Panc1 (cell line): ENCODE measurements around the gene SPG21. TPM values are rescaled to one million over a fixed set of nuclear protein-coding genes. Genes with fewer than 3 reads are reported as not detected.

Experiments used
- ATAC-seq: fragments of 200-7000 bp; cut with Tn5 transposase; 2 replicates; pipeline ENCODE4 v1.9.1; 2020; ENCODE audit warnings: mild to moderate bottlenecking, moderate library complexity
- BruUV-seq: library from RNA; stranded (reverse); fragments of 400-500 nt; replicated peaks from 2 replicates; lab custom pipeline; 2021; lab: Mats Ljungman, UMichigan
- CTCF ChIA-PET: fragments of 300-600 bp; sonication (Branson Sonifier 250); formaldehyde crosslinking; loops from one replicate; lab custom pipeline; 2022; ENCODE audit warnings: antibody characterized with exemption; lab: Charles Lee
- POLR2A ChIA-PET: fragments of 300-600 bp; sonication (Branson Sonifier 250); formaldehyde crosslinking; loops from one replicate; lab custom pipeline; 2022; ENCODE audit warnings: antibody characterized with exemption; lab: Charles Lee
- DNase-seq: peaks from one replicate; pipeline ENCODE4 v3.0.0-alpha.2; 2010; ENCODE audit warnings: low read depth, low spot score
- H3K27ac ChIP-seq: 2 replicates; pipeline ENCODE4 v1.5.1; 2011; ENCODE audit warnings: mild to moderate bottlenecking, low read length, inconsistent platforms
- H3K27me3 ChIP-seq: fragments of 200-500 bp; sonication (Bioruptor generic); 2 replicates; pipeline ENCODE4 v1.6.0; 2014; ENCODE audit warnings: low read length, inconsistent platforms; ENCODE audit not compliant: control insufficient read depth, insufficient read depth
- H3K36me3 ChIP-seq: fragments of 200-500 bp; sonication (Bioruptor generic); 2 replicates; pipeline ENCODE4 v1.5.1; 2014; ENCODE audit warnings: inconsistent platforms, mild to moderate bottlenecking, low read length, moderate library complexity; ENCODE audit not compliant: control insufficient read depth, insufficient read depth
- H3K4me1 ChIP-seq: 2 replicates; pipeline ENCODE4 v1.5.1; 2011; ENCODE audit warnings: inconsistent platforms, mild to moderate bottlenecking, low read length, moderate library complexity; ENCODE audit not compliant: control insufficient read depth, insufficient read depth
- H3K4me3 ChIP-seq, 2 experiments: 2 replicates each; pipeline ENCODE4 v1.5.1; 2011 to 2012; ENCODE audit warnings: low read depth in 2 of 2, low read length in 2 of 2, mild to moderate bottlenecking in 2 of 2, inconsistent platforms in 1 of 2, moderate library complexity in 1 of 2
- H3K9me3 ChIP-seq: fragments of 200-500 bp; sonication (Bioruptor generic); 2 replicates; pipeline ENCODE4 v1.5.1; 2014; ENCODE audit warnings: low read depth, mild to moderate bottlenecking, inconsistent platforms, low read length, moderate library complexity; ENCODE audit not compliant: control insufficient read depth, insufficient read depth
- CTCF ChIP-seq: fragments of 450-650 bp; IDR thresholded peaks from 2 replicates; pipeline ENCODE4 v1.5.1; 2017; ENCODE audit warnings: mild to moderate bottlenecking
- POLR2AphosphoS5 ChIP-seq: IDR thresholded peaks from 2 replicates; pipeline ENCODE4 v1.6.1; 2012; ENCODE audit warnings: mild to moderate bottlenecking, low read depth, low read length, moderate library complexity
- REST ChIP-seq, 2 experiments: IDR thresholded peaks; 2 replicates each; pipeline ENCODE4 v1.6.1; 2011 to 2012; ENCODE audit warnings: low read depth in 2 of 2, control low read depth in 1 of 2, low read length in 1 of 2, mild to moderate bottlenecking in 1 of 2, moderate library complexity in 1 of 2; ENCODE audit not compliant: insufficient read depth in 1 of 2
- SIN3A ChIP-seq: IDR thresholded peaks from 2 replicates; pipeline ENCODE4 v1.6.1; 2012; ENCODE audit warnings: low read depth, mild to moderate bottlenecking, low read length, moderate library complexity, borderline replicate concordance; ENCODE audit not compliant: insufficient read depth
- TCF7L2 ChIP-seq: IDR thresholded peaks from 2 replicates; pipeline ENCODE4 v1.6.1; 2011; ENCODE audit warnings: mild to moderate bottlenecking, low read depth, low read length, inconsistent platforms
- in situ Hi-C: cut with HindIII; loops from 2 replicates; pipeline ENCODE4 v1.10.0; 2016; ENCODE audit warnings: low sequenced_read_pairs, low pct_unique_long_range_greater_than_20kb
- intact Hi-C: fragments of 100-400 bp; cut with micrococcal nuclease; formaldehyde crosslinking; loops from one replicate; pipeline ENCODE4 v1.10.0; 2022; ENCODE audit not compliant: unreplicated experiment
- total RNA-seq: library from RNA; stranded (reverse); gene quantifications from one replicate; pipeline ENCODE4 v1.2.1, GENCODE V29; 2021; ENCODE audit not compliant: unreplicated experiment

Gene SPG21
- total RNA-seq, 1 experiment from 2014 or later = 124 TPM

- Histone ChIP-seq H3K36me3 (no peaks in the 10 kb centered on the region), H3K4me1 (no peaks in the 10 kb centered on the region), H3K27ac (no peak overlapping the region), H3K27me3 (no peaks in the 10 kb centered on the region), H3K4me3 (no peak overlapping the region), H3K9me3 (no peaks in the 10 kb centered on the region)
- DNase-seq = no peak
- in situ Hi-C loops = no loop called here
- no TSS peak for BruUV-seq
- ChIA-PET POLR2A (interaction anchor here (0.6 kb wide), 1 partner anchor 22 kb away, joined by 4 read pairs; no protein-coding TSS in a partner anchor), CTCF (no interaction called here)
- intact Hi-C loops = no loop called here
- TF ChIP-seq SIN3A (no peak), CTCF (no peak), REST (IDR thresholded peaks at IDR 0.05; ENCODE audit: insufficient read depth in 1 of 2, low read depth in 2 of 2, low read length in 1 of 2) (no peak), POLR2AphosphoS5 (no peak), TCF7L2 (no peak)
- no peak for ATAC-seq
Observed at GRCh38 chr15:64928626-64929220, 61.0 kb downstream of the SPG21 start.

- Histone ChIP-seq H3K4me1 (no peaks in the 10 kb centered on the region), H3K9me3 (no peaks in the 10 kb centered on the region), H3K36me3 (no peaks in the 10 kb centered on the region), H3K27me3 (no peaks in the 10 kb centered on the region), H3K27ac (no peak overlapping the region), H3K4me3 (no peak overlapping the region)
- ChIA-PET CTCF (no interaction called here), POLR2A (no interaction called here)
- TF ChIP-seq SIN3A (no peak), POLR2AphosphoS5 (no peak), TCF7L2 (no peak), REST (IDR thresholded peaks at IDR 0.05; ENCODE audit: insufficient read depth in 1 of 2, low read depth in 2 of 2, low read length in 1 of 2) (no peak), CTCF (no peak)
- no peak for ATAC-seq
- in situ Hi-C loops (no loop called here), intact Hi-C loops (no loop called here)
- BruUV-seq = no TSS peak
- no peak for DNase-seq
Observed at GRCh38 chr15:64926661-64927060, 63.1 kb downstream of the SPG21 start.
